Stimulated activated CD8-positive, alpha-beta memory T cell treated with anti-CD3 and anti-CD28 coated beads, Interleukin-12 subunit alpha, Interleukin-12 subunit beta, amount 100 ng/mL, for 1 hour (primary cell): ENCODE measurements around the gene CLEC4E.
"Not testable (repeated sequence)": the region's sequence is repeated elsewhere in the genome, so short reads cannot be mapped to it uniquely, and the experiment has no call there.

ENCODE experiments used
- DNase-seq: peaks from one replicate; pipeline ENCODE4 v3.0.0-alpha.2; 2020; ENCODE audit warnings: low read depth

Gene CLEC4E, protein sequence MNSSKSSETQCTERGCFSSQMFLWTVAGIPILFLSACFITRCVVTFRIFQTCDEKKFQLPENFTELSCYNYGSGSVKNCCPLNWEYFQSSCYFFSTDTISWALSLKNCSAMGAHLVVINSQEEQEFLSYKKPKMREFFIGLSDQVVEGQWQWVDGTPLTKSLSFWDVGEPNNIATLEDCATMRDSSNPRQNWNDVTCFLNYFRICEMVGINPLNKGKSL

DNA sequence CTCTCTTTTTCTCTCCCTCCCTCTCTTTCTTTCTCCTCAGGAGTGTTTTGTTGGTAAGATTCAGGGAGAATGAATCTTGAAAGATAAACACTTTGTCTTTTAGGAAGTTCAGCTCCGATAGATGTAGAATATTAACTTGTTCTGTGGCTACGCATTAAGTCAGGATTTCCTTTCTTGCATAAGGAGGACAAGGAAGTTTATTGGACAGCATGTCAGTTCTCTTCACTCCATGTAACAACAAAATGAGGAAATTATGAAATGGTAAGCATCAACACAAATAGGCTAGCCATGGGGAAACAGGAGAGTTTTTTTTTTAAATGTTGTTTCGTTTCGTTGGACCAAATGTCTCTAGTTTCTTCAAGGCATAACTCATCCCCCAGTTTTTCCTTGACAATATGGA, at the start of gene CLEC4E:
Gene CLEC4E, minus strand, starts transcription at position 75 of the 400 bp plus-strand sequence. CDS start 108 bp downstream, outside the sequence.
- DNase-seq = not testable (repeated sequence)

DNA sequence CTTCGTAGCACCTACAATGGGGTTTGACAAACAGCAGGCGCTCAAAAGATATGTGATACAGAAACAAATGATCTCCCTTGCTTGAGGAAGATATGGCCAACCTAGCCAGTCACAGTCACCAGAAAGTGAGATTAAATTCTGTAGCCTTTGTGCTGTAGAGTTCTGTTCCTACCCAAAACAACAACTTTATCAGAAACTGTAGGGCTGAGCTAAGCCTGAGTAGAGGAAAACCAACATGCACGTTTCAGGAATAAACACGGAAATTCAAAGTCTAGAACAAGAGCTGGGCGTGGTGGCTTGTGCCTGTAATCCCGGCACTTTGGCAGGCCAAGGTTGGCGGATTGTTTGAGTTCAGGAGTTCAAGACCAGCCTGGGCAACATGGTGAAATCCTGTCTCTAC, 49.0 kb upstream of the CLEC4E start:
- DNase-seq = no peak

DNA sequence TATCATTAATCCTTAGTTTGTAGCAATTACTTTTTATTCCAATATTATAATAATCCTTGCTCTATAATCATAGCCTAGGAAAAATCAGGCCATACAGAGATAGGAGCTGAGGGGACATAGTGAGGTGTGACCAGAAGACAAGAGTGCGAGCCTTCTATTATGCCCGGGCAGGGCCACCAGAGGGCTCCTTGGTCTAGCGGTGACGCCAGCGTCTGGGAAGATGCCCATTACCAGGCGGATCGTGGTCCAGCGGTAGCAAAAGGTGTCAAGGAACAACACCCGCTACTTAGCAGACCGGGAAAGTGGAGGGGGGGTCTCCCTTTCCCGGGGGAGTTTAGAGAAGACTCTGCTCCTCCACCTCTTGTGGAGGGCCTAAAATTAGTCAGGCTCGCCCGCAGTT, 43.8 kb upstream of the CLEC4E start:
- DNase-seq = not testable (repeated sequence)

DNA sequence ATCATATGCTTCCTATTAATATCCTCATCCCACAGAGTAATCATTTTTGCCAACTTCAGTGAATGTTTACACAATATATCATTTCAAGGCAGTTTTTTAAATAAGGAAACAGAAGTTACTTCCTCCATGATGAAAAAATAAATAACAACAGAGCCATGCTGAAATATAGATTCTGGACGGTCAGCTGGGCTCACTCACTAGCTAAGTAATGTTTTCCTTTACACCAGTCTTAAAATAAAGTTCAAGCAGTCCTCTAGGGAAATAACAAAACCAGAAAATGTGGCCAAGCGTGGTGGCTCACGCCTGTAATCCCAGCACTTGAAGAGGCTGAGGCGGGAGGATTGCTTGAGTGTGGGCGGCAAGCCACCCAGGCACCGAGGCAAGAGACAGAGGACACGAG, 43.3 kb upstream of the CLEC4E start:
- no peak for DNase-seq

DNA sequence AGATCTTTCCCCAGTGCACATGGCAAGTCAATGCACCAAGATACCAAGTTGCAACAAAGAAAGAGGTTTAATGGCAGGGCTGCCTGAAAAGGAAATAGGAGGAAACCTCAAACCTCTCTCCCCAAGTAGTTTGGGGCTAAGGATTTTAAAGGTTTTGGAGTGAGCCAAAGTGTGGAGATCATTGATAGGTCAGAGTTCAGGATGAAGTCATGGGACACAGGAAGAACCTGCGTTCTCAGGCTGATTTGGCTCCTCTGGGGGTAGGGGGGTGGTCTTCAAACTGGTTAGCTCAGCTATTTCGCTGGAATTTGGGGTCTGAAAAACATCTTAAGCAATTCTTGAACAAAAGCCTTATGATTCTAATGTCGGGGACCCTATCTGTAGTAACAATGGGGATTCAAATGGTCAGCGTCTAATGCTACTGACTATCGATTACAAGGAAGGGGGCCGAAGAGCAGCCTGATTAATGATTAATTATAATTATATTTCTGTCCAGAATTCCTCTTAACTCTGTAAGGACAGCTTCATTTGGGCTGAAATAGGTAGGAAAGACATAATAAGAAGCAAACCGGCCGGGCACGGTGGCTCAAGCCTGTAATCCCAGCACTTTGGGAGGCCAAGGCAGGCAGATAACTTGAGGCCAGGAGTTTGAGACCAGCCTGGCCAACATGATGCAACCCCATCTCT, 40.5 kb upstream of the CLEC4E start:
- no peak for DNase-seq

DNA sequence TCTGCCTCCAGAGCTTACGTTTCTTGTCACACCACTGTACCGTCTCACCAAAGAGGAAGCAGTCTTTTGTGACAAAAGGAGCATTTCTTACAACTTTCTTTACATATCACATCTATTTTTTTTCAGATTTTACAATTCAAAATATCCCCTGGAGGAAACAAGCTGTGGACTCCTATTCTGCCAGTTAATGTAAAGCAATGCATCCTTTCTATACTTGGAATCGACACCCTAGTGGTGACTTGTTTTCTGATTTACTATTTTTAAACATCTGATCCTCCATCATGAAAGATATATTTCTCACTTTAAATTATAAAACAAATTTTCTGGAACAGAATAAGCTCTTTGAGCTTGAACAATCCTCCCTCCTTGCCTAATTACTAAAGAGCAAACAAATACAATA, 37.2 kb upstream of the CLEC4E start:
- no peak for DNase-seq

DNA sequence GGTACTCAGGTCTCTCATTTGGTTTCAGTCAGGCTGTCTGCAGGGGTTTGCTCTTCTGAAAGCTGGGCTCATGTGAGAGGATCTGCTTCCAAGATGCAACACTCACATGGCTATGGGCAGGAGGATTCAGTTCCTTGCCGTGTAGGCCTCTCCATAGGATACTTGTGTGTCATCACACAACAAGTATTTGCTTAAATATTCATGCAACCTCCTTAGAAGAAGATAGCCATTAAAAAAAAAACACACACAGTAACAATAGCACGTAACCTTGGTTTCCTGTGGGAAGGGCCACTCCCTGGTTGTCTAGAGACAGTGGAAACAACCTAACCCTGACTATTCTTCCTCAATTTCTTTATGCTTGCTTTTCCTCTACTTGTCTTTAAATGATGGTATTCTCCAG, 31.8 kb upstream of the CLEC4E start:
- no peak for DNase-seq

DNA sequence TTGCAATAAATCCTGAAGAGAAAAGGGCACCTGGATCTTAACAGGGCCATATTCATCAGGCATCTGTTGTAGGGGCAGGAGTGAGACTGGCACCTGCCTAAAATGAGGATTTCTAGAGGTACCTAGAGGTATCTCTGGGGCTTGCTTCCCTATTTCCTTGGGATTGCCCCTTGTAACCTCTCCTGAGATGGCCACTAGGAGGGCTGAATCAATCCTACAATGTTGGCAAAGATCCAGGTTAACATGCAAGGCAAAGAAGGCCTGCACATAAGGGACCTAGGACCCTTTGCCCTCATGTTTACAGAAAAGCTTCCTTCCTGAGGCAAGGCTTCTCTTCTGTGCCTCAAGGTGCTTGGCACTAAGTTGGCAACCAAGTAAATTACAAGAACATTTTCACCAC, 25.8 kb upstream of the CLEC4E start:
- no peak for DNase-seq

DNA sequence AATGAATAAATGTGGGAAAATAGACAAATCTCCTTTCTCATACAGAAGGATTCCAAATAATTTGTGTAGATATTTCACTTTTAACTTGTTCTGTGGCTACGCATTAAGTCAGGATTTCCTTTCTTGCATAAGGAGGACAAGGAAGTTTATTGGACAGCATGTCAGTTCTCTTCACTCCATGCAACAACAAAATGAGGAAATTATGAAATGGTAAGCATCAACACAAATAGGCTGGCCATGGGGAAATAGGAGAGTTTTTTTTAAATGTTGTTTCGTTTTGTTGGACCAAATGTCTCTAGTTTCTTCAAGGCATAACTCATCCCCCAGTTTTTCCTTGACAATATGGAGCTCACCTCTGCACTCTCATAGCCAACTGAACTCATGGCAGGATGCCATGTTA, 25.3 kb upstream of the CLEC4E start:
- not testable (repeated sequence) for DNase-seq

DNA sequence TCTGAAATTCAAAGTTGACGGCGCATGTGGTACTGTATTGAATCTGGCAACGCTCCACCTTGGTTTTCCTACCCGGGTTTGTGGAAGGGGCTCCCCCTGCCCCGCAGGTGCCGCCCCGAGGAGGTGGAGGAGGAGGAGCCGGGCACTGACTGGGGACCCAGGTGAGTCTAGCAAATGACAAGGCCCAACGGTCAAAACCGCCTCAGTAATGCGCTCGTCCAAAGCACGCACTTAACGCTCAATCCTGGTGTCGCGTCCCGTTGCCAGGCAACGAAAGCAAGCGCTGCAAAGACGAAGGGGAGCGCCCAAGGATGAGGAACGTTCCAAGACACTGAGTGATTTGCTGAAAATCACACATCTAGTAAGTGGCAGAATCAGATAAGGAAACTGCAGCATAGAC, 24.0 kb upstream of the CLEC4E start:
- no peak for DNase-seq

DNA sequence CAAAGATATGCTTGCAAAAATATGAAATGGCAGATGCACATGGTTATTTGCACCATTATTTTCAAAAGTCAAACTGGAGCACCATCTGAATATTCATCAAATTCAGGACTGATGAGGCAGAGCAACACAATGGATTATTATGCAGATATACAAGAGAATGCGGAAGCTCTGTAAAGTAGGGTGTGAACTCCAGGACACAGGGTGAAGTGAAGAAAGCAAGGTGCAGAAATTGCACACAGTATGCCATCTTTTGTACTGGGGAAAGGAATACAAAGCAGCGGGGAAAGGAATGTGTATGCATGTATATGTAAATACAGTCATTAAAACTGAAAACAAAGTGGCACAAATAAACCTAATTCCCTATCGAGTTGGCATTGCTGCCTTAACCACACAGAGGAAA, 22.7 kb upstream of the CLEC4E start:
- DNase-seq = no peak

DNA sequence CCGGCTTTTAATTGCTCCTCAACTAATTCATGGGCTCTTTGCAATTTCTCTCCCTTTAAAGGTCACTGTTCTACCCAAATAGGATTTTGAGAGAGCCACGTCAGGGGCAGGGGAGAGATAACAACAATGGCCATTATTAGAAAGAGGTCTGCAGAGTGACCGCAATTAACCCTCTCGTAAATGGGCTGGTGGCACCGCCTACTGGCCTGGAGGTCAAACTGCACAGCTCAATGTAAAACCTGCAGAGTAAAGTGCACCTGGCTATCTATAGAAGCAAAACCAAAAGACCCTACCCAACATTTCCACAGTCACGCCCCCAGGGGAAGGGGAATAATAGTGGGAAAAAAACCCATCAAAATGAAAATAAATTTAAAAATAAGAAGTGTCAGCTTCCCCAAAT, 21.6 kb upstream of the CLEC4E start:
- no peak for DNase-seq

DNA sequence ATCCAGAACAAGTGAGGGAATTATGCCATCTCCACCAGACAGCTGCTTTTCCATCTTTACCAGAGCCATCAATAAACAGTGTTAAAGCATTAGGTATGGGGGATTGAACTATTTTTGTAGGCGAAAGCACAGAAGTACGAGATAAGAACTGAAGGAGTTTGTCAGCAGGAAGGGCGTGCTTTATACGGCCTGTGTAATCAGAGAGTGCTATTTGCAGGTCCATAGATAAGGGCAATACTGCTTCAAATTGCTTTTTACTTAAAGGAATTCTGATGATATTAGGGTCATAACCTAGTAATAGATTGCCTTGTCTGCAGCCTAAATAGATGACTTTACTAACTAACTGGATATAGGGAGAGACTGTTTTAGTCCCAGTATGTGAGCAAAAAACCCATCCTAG, 20.3 kb upstream of the CLEC4E start:
- no peak for DNase-seq

DNA sequence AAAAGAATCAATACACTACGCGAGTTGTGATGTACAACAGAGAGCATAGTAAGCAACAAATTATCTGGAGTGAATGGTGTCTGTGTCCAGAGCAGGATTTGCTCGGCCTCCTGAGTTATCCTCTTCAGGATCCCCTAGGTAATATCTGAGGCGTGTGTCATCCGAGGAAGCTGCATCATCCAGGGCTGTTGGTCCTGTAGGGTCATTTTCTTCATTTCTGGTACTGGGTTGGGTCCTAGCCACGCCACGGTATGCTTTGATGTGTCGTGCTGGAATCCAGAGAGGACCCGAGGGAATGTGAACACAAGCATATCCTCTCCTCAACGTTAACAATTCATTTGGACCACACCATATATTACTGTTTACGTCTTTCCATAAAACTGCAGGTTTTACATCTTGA, 19.0 kb upstream of the CLEC4E start:
- no peak for DNase-seq

DNA sequence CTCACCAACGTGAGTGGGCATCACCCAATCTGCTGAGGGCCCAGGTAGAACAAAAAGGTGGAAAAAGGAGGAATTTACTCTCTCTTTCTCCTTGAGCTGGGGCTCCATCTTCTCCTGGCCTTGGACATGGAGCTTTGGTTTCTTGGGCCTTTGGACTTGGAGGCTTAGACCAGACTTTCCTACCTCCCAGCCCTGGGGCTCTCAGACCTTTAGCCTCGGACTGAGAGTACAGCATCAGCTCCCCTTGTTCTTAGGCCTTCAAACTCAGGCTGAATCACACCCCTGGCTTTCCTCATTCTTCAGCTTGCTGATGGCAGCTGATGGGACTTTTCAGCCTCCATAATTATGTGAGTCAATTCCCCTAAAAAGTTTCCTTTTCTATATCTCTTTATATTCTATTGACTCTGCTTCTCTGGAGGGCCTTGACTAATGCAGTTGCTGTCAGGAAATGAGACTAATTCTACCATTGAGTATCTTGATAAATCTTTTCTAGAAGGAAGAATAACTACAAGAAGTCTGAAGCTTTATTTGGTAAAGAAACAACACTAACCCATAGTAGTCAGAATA, 15.9 kb upstream of the CLEC4E start:
- no peak for DNase-seq

DNA sequence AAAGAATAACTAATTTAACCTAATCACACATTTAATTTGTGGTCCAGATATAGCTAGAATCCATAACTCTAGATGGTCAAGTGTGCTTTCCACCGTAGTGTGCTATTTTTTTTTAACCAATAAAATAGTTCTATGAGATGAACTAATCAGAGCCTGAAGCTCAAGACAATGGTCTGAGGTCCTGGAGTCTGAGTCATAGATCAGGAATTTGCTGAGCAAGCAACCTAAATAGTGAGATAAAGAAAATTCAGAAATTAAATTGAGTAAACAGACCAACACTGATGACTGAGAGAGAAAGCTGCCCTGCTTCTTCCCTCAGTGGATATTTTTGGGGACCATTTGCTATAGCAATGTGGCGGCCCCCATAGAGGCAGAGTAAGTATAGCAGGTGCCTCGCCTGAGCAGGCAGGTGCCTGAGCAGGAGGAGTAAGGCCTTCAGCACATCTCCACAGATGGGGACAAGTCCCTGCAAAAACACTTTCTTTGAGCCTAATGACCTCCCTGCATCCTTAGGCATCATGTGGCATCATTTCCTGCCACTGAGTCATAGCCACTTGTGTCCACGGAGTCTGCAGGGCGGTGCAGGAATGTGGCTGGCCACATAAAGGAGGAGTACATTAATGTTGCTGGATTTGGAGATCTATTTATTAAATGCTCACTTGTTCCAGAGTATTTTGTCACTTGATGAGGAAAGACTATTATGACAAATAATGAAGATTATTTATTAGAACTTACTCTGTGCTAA, 13.9 kb upstream of the CLEC4E start:
- DNase-seq = no peak

DNA sequence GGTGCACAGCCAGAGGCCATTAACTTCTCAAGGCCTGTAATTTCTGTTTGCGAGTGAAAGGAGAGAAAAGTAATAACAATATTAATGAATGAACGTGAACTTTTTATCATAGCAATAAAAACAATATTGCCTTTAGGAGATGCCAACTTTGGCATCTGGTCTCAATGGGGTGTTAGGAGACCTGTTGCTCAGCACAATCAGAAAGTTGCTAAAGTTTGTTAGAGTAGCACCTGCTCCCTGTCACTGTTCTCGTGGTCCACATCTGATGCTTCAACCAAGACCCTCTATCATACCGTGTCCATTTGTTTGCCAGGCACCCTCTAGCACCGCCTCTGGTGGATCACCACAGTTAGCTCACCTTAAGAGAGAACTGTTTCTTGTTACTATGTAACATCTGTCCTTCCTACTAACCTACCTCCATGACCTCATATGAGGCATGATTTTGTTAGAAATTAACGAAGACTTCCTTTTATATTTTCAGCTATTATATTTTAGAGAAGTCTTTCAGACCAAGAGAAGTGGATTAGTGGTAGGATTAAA, 12.5 kb upstream of the CLEC4E start:
- no peak for DNase-seq

DNA sequence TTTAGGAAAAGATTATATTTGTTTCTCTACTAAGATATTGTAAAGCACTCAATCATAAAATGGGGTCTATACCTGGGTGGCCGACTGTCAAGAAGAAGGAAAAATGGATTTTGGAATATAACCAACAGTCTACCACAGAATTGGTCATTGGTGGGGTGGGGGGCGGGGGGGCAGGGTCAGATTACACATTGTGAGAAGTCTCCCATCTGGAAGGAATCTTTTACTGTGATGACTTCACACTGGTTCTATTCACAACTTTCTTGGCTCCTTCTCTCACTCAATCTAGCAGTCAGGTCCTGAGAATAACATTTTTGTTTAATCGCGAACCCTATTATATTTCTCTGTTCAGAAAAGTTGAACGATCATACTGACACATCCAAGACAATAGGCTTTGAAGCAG, 8.7 kb upstream of the CLEC4E start:
- DNase-seq = no peak

DNA sequence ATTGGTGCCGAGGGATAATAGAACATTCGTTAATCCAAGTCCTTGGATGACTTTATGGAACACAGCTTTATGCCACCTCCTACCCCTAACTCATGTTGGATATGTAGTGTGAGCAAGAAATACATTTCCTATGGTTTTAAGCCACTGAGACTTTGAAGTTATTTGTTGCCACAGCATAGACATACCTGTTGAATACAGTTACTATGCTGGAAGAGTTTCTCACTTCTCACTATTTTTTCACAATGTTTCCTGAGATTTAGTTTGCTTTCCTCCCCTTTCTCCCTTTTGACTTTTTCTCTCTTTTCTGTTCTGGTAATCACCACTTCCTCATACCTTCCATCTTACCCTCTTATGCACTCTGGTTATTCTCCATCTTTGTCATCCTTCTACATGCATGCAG, 7.5 kb upstream of the CLEC4E start:
- no peak for DNase-seq

DNA sequence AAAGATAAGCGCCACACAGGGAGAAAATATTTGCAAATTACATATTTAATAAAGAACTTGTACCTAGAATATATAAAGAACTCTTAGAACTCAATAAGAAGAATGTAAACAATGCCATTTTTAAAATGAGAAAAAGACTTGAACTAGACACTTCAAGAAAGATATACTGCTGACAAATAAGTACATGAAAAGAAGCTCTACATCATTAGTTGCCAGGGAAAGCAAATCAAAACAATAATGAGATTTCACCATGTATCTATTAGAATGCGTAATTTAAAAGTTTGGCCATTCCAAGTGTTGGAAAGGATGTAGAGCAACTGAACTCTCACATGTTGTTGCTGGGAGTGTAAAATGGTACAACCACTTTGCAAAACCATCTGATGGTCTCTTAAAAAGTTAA, 6.9 kb upstream of the CLEC4E start:
- DNase-seq = no peak

DNA sequence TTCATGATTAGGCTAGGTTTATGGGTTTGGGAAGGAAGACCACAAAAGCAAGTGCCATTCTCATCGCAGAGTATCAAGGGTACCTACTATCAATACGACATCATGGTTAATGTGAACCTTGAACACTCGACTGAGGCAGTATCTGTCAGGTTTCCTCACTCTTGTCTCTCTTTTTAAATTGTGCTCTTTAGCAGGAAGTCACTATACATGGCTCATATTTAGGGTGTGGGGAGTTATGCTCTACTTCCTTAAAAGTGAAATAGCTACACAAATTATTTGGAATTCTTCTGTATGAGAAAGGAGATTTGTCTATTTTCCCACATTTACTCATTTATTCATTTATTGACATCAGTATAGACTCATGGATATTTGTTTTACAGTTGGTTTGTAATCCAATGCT, 5.9 kb upstream of the CLEC4E start:
- no peak for DNase-seq

DNA sequence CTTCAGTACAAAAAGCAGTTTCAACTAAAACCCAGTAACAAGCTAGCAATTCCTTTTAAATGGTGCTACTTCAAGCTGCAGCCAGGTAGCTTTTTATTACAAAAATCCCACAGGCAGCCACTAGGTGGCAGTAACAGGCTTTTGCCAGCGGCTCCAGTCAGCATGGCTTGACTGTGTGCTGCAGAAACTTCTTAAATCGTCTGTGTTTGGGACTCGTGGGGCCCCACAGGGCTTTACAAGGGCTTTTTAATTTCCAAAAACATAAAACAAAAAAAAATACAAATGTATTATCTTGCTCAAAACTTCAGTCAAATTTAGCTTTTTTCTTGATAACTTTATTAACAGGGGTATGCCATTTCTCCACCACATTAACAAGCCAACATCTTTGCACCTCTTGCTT, 3.6 kb upstream of the CLEC4E start:
- peak; percentile 64 for DNase-seq

DNA sequence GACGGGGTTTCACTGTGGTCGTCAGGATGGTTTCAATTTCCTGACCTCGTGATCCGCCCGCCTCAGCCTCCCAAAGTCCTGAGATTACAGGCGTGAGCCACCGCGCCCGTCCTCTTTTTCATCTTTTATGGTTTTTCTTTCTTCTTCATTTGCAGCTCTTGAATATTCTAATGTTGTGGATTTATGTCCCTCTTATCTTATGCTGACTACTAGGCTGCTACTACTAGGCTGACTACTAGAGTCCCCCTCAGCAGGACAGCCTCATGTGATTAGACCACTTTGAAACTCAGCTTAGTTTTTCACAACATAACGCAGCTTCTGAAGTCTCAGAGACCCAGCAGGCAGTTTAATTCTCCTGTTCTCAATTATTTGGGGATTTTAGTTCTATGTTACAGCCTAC, 857 bp upstream of the CLEC4E start:
- no peak for DNase-seq
